H9 (cell line): ENCODE measurements around the gene TMEM123. TPM values are rescaled to one million over a fixed set of nuclear protein-coding genes. Genes with fewer than 3 reads are reported as not detected.
"Not testable (repeated sequence)": the region's sequence is repeated elsewhere in the genome, so short reads cannot be mapped to it uniquely, and the experiment has no call there.

Experiments
- DNase-seq: peaks from one replicate; pipeline ENCODE4 v3.0.0-alpha.2; 2017
- H2AFZ ChIP-seq: one replicate; pipeline ENCODE4 v1.6.1; 2013; ENCODE audit warnings: mild to moderate bottlenecking, low read length, control low read depth, moderate library complexity
- H2AK5ac ChIP-seq: 2 replicates; pipeline ENCODE4 v1.6.1; 2013; ENCODE audit warnings: low read length, control low read depth, mixed read lengths; ENCODE audit not compliant: insufficient read length
- H2BK120ac ChIP-seq: one replicate; pipeline ENCODE4 v1.6.1; 2013; ENCODE audit warnings: low read depth, mild to moderate bottlenecking, low read length, control low read depth, inconsistent platforms; ENCODE audit not compliant: poor library complexity, severe bottlenecking
- H2BK12ac ChIP-seq: 2 replicates; pipeline ENCODE4 v1.6.1; 2013; ENCODE audit warnings: low read length, control low read depth, mixed read lengths, low read depth; ENCODE audit not compliant: insufficient read length
- H2BK15ac ChIP-seq: 2 replicates; pipeline ENCODE4 v1.6.1; 2013; ENCODE audit warnings: low read depth, low read length, control low read depth
- H2BK20ac ChIP-seq: one replicate; pipeline ENCODE4 v1.6.1; 2013; ENCODE audit warnings: low read depth, mild to moderate bottlenecking, low read length, control low read depth, inconsistent platforms; ENCODE audit not compliant: poor library complexity, severe bottlenecking
- H2BK5ac ChIP-seq: 2 replicates; pipeline ENCODE4 v1.6.1; 2013; ENCODE audit warnings: low read length, control low read depth, mixed read lengths; ENCODE audit not compliant: insufficient read length
- H3K14ac ChIP-seq: 2 replicates; pipeline ENCODE4 v1.6.1; 2013; ENCODE audit warnings: low read length, control low read depth; ENCODE audit not compliant: insufficient read depth
- H3K18ac ChIP-seq: 2 replicates; pipeline ENCODE4 v1.6.1; 2013; ENCODE audit warnings: low read depth, mild to moderate bottlenecking, mixed read lengths, low read length, control low read depth; ENCODE audit not compliant: insufficient read length
- H3K23ac ChIP-seq: 2 replicates; pipeline ENCODE4 v1.6.1; 2013; ENCODE audit warnings: low read length, control low read depth, mixed read lengths, low read depth; ENCODE audit not compliant: insufficient read length
- H3K23me2 ChIP-seq: 2 replicates; pipeline ENCODE4 v1.6.1; 2013; ENCODE audit warnings: low read depth, mild to moderate bottlenecking, mixed read lengths, low read length, control low read depth; ENCODE audit not compliant: insufficient read length, poor library complexity, severe bottlenecking
- H3K27ac ChIP-seq: 2 replicates; pipeline ENCODE4 v1.5.1; 2013; ENCODE audit warnings: low read length, control low read depth, mixed read lengths, low read depth; ENCODE audit not compliant: insufficient read length
- H3K27me3 ChIP-seq: 2 replicates; pipeline ENCODE4 v1.6.1; 2013; ENCODE audit warnings: low read length, control low read depth, inconsistent platforms; ENCODE audit not compliant: insufficient read depth
- H3K4ac ChIP-seq: 2 replicates; pipeline ENCODE4 v1.6.1; 2013; ENCODE audit warnings: low read depth, mild to moderate bottlenecking, control low read depth, inconsistent platforms, low read length, moderate library complexity
- H3K4me1 ChIP-seq: 2 replicates; pipeline ENCODE4 v1.6.1; 2013; ENCODE audit warnings: low read length, control low read depth, inconsistent platforms; ENCODE audit not compliant: insufficient read depth
- H3K4me2 ChIP-seq: 2 replicates; pipeline ENCODE4 v1.6.1; 2013; ENCODE audit warnings: low read length, control low read depth, mixed read lengths; ENCODE audit not compliant: insufficient read length, insufficient read depth
- H3K56ac ChIP-seq: 2 replicates; pipeline ENCODE4 v1.6.1; 2013; ENCODE audit warnings: low read depth, mild to moderate bottlenecking, mixed read lengths, low read length, control low read depth; ENCODE audit not compliant: insufficient read length
- H3K79me1 ChIP-seq: 2 replicates; pipeline ENCODE4 v1.6.1; 2013; ENCODE audit warnings: low read depth, mild to moderate bottlenecking, moderate library complexity, low read length, control low read depth, inconsistent platforms; ENCODE audit not compliant: insufficient read depth, poor library complexity, severe bottlenecking
- H3K79me2 ChIP-seq: 2 replicates; pipeline ENCODE4 v1.6.1; 2013; ENCODE audit warnings: low read length, control low read depth, inconsistent platforms; ENCODE audit not compliant: insufficient read depth
- H3K9ac ChIP-seq: 2 replicates; pipeline ENCODE4 v1.6.1; 2013; ENCODE audit warnings: low read length, control low read depth, mixed read lengths; ENCODE audit not compliant: insufficient read length; ENCODE audit errors: extremely low read depth
- H3K9me3 ChIP-seq: one replicate; pipeline ENCODE4 v1.6.1; 2013; ENCODE audit warnings: low read depth, low read length, inconsistent platforms; ENCODE audit not compliant: control insufficient read depth
- H3T11ph ChIP-seq: one replicate; pipeline ENCODE4 v1.6.1; 2013; ENCODE audit warnings: mild to moderate bottlenecking, low read length, control low read depth, inconsistent platforms
- H4K20me1 ChIP-seq: one replicate; pipeline ENCODE4 v1.6.1; 2013; ENCODE audit not compliant: control insufficient read depth, insufficient read length, insufficient read depth
- H4K5ac ChIP-seq: 2 replicates; pipeline ENCODE4 v1.6.1; 2013; ENCODE audit warnings: low read depth, mild to moderate bottlenecking, mixed read lengths, low read length, control low read depth; ENCODE audit not compliant: insufficient read length
- H4K8ac ChIP-seq: replicated peaks from 2 replicates; pipeline ENCODE4 v1.6.1; 2013; ENCODE audit warnings: low read length, control low read depth, mixed read lengths, low read depth; ENCODE audit not compliant: insufficient read length
- H4K91ac ChIP-seq: 2 replicates; pipeline ENCODE4 v1.6.1; 2013; ENCODE audit warnings: low read depth, mild to moderate bottlenecking, moderate library complexity, mixed read lengths, low read length, control low read depth; ENCODE audit not compliant: insufficient read length
- H3K27ac Mint-ChIP-seq, 3 experiments: 2 replicates in 2 of 3; 3 replicates in 1 of 3; pipeline ENCODE4 v1.8.0; 2020 to 2021; ENCODE audit warnings: mixed read lengths in 3 of 3, mild to moderate bottlenecking in 1 of 3, moderate library complexity in 1 of 3
- H3K27me3 Mint-ChIP-seq: 2 replicates; pipeline ENCODE4 v1.8.0; 2021; ENCODE audit warnings: low read depth, mild to moderate bottlenecking, moderate library complexity, mixed read lengths
- H3K36me3 Mint-ChIP-seq, 3 experiments: 2 replicates in 2 of 3; 3 replicates in 1 of 3; pipeline ENCODE4 v1.8.0; 2020 to 2021; ENCODE audit warnings: low read depth in 3 of 3, mixed read lengths in 3 of 3; ENCODE audit not compliant: insufficient read depth in 1 of 3
- H3K4me1 Mint-ChIP-seq, 2 experiments: 2 replicates each; pipeline ENCODE4 v1.8.0; 2020; ENCODE audit warnings: mixed read lengths in 2 of 2
- H3K4me3 Mint-ChIP-seq, 2 experiments: 2 replicates in 1 of 2; 3 replicates in 1 of 2; pipeline ENCODE4 v1.8.0; 2020 to 2021; ENCODE audit warnings: mild to moderate bottlenecking in 2 of 2, mixed read lengths in 2 of 2, moderate library complexity in 1 of 2
- H3K9me3 Mint-ChIP-seq, 2 experiments: 2 replicates in 1 of 2; 3 replicates in 1 of 2; pipeline ENCODE4 v1.8.0; 2020; ENCODE audit warnings: mild to moderate bottlenecking in 2 of 2, mixed read lengths in 2 of 2, moderate library complexity in 1 of 2
- WGBS: extraction: QIAGEN DNeasy Blood & Tissue Kit; methylation state at CpG from one replicate; pipeline ENCODE4 v1.1.7; 2013; ENCODE audit warnings: missing lambda C conversion rate, low lambda C conversion rate, mixed read lengths; ENCODE audit not compliant: insufficient read length; ENCODE audit errors: extremely low coverage; 5-methylcytosine and 5-hydroxymethylcytosine counted together
- total RNA-seq: library from RNA; stranded (reverse); gene quantifications from 2 replicates; pipeline ENCODE4 v1.2.1, GENCODE V29; 2021

The TMEM123 gene
- total RNA-seq, 1 experiment from 2014 or later: 76.7 TPM

DNA sequence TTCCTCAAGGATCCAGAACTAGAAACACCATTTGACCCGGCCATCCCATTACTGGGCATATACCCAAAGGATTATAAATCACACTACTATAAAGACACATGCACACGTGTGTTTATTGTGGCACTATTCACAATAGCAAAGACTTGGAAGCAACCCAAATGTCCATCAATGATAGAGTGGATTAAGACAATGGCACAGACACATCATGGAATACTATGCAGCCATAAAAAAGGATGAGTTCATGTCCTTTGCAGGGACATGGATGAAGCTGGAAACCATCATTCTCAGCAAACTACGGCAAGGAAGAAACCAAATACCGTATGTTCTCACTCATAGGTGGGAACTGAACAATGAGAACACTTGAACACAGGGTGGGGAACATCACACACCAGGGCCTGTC is 8.4 kb downstream of the TMEM123 start:
- H3K9me3 ChIP-seq, H3K14ac ChIP-seq, H3K9me3 Mint-ChIP-seq, H3K27ac Mint-ChIP-seq, H2BK20ac ChIP-seq, H3K23ac ChIP-seq, H3K27ac ChIP-seq, H2BK15ac ChIP-seq, H2AFZ ChIP-seq, H3K79me1 ChIP-seq, H2AK5ac ChIP-seq, H3K27me3 ChIP-seq, H3K4ac ChIP-seq, H3K4me1 ChIP-seq, H4K91ac ChIP-seq, DNase-seq, H3K23me2 ChIP-seq, H2BK12ac ChIP-seq, H4K8ac ChIP-seq, H3K79me2 ChIP-seq, H3K27me3 Mint-ChIP-seq, H2BK120ac ChIP-seq, H3K4me2 ChIP-seq, H4K20me1 ChIP-seq, H3K4me3 Mint-ChIP-seq, H3K9ac ChIP-seq, H2BK5ac ChIP-seq, H3K56ac ChIP-seq, H3T11ph ChIP-seq, H4K5ac ChIP-seq, H3K18ac ChIP-seq: not testable (repeated sequence)
- Mint-ChIP-seq H3K36me3 (peaks cover 35 to 38% (median 37%) of the 10 kb centered on the region in 3 experiments), H3K4me1 (peaks cover 6 to 20% of the 10 kb centered on the region in 2 experiments)
- no CpG with 5 or more reads among the region's 4 CpGs for WGBS

DNA sequence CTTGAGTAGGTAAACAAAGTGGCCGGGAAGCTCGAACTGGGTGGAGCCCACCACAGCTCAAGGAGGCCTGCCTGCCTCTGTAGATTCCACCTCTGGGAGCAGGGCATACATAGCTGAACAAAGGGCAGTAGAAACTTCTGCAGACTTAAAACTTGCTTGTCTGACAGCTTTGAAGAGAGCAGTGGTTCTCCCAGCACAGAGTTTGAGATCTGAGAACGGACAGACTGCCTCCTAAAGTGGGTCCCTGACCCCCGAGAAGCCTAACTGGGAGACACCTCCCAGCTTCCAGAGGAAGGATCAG is 13.6 kb downstream of the TMEM123 start:
- not testable (repeated sequence) for DNase-seq, H4K8ac ChIP-seq, H3K79me2 ChIP-seq, H3K27me3 ChIP-seq, H4K91ac ChIP-seq, H4K20me1 ChIP-seq, H3K14ac ChIP-seq, H3K4me2 ChIP-seq, H3K4me3 Mint-ChIP-seq, H3K79me1 ChIP-seq, H3K56ac ChIP-seq, H2BK5ac ChIP-seq, H2BK20ac ChIP-seq, H2BK15ac ChIP-seq, H3T11ph ChIP-seq, H3K9ac ChIP-seq, H3K4ac ChIP-seq, H4K5ac ChIP-seq, H3K27ac ChIP-seq, H3K27ac Mint-ChIP-seq, H3K9me3 ChIP-seq, H3K18ac ChIP-seq, H2AFZ ChIP-seq, H3K4me1 ChIP-seq, H2BK12ac ChIP-seq, H3K27me3 Mint-ChIP-seq, H3K23me2 ChIP-seq, H2BK120ac ChIP-seq, H3K23ac ChIP-seq, H2AK5ac ChIP-seq
- Mint-ChIP-seq H3K9me3 (peaks cover 19 to 28% of the 10 kb centered on the region in 2 experiments; a peak in 4 of 5 replicates), H3K4me1 (peaks cover 19 to 39% of the 10 kb centered on the region in 2 experiments), H3K36me3 (peaks cover 22 to 59% (median 48%) of the 10 kb centered on the region in 3 experiments)
- WGBS: no CpG with 5 or more reads among the region's 4 CpGs
